Gastrocnemius medialis (tissue), 4 donors: ENCODE data around the gene UPB1.

Experiments
- CTCF ChIP-seq, 5 experiments: fragments of 450-650 bp in 3 of 5; fragments of 200-600 bp in 2 of 5; sonication (generic) in 2 of 5; IDR thresholded peaks in 4 of 5; conservative IDR thresholded peaks in 1 of 5; 1 replicate in 4 of 5; 2 replicates in 1 of 5; pipeline ENCODE4 v1.5.1; 2016 to 2019; ENCODE audit warnings: antibody characterized with exemption in 5 of 5, mild to moderate bottlenecking in 3 of 5, moderate library complexity in 3 of 5
- POLR2A ChIP-seq, 2 donors: fragments of 450-650 bp; IDR thresholded peaks; one replicate each; pipeline ENCODE4 v1.6.1; 2017; ENCODE audit warnings: antibody characterized with exemption in 2 of 2, mild to moderate bottlenecking in 2 of 2, moderate library complexity in 2 of 2

GRCh38 chr22:24465566-24465965 lies 29.6 kb upstream of the UPB1 start:
- TF ChIP-seq CTCF (IDR thresholded peaks at IDR 0.05 in 4 of 5, conservative IDR thresholded peaks at IDR 0.05 in 1 of 5) (no peak), POLR2A (IDR thresholded peaks at IDR 0.05) (no peak)
